Limb (tissue), 2 donors: ENCODE results near the gene TTBK1.

Source experiments
- DNase-seq, 2 donors: peaks; one replicate each; pipeline ENCODE4 v3.0.0-alpha.2; 2016; ENCODE audit errors: extremely low spot score in 2 of 2

TTBK1 gene

DNA sequence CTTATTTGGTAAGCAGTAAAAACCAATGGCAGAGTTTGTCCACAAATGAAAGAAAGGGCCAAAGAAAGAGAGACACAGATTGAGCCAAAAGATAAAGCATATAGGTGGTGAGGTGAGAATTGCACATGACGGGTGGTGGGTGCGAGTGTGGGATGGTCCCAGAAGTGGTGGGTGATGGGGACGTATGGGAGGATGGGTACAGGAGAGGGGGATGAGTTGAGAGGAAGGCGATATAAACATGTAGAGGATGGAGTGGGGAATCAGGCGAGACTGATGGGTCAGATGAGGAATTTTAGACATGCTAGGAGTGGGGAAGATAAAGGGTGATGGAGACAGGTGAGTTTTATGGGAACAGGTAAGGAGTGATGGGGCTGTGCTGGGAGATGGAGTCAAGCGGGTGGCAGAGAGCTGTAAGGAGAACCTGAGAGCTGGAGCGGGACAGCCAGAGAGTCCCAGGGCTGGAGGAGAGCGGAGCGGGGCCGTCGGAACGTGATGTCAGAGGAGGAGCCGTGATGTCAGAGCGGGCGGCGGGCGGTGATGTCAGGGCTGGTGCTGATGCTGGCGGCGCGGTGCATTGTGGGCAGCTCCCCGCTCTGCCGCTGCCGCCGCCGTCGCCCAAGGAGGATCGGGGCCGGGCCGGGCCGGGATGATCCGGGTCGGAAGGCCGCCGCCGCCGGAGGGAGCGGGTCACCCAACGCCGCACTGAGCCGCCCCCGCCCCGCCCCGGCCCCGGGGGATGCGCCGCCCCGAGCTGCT lies at the start of gene TTBK1:
Gene TTBK1, plus strand, starts transcription at position 574 of the 756 bp plus-strand sequence. CDS start 3,180 bp downstream, outside the sequence.
- DNase-seq: peak in 1 of 2 donors; percentile 68

- no peak for DNase-seq
Observed at GRCh38 chr6:43193929-43194328, 49.4 kb upstream of the TTBK1 start.

DNA sequence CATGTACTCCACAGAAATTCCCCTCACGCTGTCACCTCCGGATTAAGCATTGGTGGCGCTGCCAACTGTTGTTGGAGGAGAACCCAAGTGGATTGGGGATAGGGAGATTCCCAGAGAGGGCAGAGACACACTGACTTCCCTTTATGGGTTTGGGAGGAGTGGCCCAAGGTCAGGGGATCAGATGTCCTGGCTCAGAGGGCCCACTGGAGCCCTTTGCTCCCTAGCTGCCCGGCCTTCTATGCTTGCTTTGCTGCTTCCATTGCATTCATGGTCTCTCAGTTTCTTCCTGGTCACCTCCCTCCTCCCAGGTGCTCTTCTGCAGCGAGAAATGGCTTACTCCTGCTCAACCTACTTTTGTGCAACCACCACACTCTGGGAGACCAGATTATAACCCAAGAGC lies 46.9 kb upstream of the TTBK1 start:
- DNase-seq: no peak

DNA sequence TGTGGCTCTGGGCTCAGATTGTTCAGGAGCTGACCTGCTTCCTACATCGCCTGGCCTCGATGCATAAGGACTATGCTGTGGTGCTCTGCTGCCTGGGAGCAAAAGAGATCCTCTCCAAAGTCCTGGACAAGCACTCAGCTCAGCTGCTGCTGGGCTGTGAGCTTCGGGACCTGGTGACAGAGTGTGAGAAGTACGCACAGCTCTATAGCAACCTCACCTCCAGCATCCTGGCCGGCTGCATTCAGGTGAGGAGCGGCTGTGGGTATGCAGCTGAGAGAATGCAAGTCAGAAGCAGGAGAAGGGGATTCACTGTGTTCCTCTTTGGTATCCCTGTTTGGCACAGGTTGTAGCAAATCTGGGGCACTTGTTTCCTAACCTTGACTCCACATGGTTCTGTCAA lies 43.4 kb upstream of the TTBK1 start:
- no peak for DNase-seq

GRCh38 chr6:43200541-43200940 lies 42.7 kb upstream of the TTBK1 start:
- DNase-seq: no peak

- no peak for DNase-seq
Observed at GRCh38 chr6:43202451-43202850, 40.8 kb upstream of the TTBK1 start.

GRCh38 chr6:43203029-43203717 lies 40.1 kb upstream of the TTBK1 start:
- DNase-seq: no peak

DNA sequence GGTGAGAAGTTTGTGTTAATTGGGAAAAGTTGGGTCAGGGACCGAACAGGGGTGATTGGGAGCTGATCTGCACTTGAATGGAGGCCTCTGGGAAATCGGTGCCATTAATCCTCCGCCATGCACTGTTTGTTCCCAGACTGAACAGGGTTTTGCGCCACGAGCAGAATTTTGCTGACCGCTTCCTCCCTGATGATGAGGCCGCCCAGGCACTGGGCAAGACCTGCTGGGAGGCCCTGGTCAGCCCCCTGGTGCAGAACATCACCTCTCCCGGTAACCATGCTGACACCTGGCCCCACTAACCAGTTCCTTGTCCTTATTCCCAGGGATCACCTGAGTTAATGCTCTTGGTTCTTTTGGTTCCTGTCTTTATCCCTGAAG lies 39.6 kb upstream of the TTBK1 start:
- DNase-seq: no peak

DNA sequence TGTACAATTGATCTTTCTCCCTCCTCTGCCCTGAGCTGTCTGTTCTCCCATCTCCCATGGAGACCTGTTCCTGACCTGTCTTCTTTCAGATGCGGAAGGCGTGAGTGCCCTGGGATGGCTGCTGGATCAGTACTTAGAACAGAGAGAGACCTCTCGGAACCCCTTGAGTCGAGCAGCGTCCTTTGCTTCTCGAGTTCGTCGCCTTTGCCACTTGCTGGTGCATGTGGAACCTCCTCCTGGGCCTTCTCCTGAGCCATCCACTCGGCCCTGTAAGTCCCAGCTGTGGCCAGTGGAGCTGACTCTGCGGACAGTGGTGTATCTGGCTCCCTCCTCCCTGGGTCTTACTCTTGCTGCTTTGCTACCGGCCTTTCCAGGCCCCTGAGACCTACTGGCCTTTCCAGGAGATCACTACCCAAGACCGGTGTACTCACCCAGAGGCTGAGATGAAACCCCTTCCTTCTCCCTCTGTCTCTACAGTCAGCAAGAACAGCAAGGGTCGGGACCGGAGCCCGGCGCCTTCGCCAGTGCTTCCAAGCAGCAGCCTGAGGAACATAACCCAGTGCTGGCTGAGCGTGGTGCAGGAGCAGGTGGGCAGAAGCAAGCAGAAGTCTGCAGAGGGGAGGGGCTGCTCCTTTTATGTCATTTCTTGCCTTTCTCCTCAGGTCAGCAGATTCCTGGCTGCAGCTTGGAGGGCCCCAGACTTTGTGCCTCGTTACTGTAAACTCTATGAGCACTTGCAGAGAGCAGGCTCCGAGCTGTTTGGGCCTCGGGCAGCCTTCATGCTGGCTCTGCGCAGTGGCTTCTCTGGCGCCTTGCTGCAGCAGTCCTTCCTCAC lies 38.8 kb upstream of the TTBK1 start:
- no peak for DNase-seq

GRCh38 chr6:43205849-43206248 lies 37.4 kb upstream of the TTBK1 start:
- DNase-seq: no peak

- no peak for DNase-seq
Observed at GRCh38 chr6:43207286-43207685, 36.0 kb upstream of the TTBK1 start.

DNA sequence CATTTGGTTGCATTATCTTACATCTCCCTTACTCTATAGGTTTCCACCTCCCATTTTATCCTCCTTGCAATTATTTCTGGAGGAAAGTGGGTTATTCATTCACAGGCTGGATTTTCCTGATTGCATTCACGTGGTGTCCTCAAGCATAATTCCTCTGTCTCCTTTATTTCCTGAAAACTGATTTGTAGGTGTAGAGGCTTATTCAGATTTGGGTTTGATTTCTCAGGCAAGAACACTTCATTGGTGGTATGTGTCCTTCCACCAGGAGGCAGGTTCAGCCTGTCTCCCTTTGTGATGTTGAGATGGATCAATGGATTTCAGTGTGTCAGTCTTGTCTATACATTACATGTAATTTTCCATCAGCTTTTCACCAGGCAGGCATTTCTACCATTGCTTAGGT lies 31.3 kb upstream of the TTBK1 start:
- no peak for DNase-seq

DNA sequence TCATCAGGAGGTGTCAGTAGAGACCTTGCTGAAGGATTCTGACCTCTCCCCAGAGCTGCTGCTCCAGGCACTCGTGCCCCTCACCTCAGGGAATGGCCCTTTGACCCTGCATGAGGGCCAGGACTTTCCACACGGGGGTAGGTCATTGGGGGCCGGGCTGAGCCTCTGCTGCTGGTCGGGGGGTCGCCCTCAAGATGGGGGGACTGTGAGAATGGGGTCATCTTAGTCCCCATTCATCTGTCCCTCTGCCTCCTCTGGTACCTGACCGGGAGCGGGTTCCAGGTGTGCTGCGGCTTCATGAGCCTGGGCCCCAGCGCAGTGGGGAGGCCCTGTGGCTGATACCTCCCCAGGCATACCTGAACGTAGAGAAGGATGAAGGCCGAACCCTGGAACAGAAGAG lies 29.9 kb upstream of the TTBK1 start:
- no peak for DNase-seq

- DNase-seq: no peak
Observed at GRCh38 chr6:43215066-43215465, 28.2 kb upstream of the TTBK1 start.

DNA sequence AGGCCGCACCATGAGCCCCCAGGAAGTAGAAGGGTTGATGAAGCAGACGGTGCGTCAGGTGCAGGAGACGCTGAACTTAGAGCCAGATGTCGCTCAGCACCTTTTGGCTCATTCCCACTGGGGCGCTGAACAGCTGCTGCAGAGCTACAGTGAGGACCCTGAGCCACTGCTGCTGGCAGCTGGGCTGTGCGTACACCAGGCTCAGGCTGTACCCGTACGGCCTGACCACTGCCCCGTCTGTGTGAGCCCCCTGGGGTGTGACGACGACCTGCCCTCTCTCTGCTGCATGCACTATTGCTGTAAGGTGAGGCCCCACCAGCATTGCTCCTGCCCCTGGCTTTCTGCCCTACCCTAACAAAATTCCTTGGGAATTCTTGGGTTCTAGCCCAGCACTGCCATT lies 27.1 kb upstream of the TTBK1 start:
- DNase-seq: no peak

DNA sequence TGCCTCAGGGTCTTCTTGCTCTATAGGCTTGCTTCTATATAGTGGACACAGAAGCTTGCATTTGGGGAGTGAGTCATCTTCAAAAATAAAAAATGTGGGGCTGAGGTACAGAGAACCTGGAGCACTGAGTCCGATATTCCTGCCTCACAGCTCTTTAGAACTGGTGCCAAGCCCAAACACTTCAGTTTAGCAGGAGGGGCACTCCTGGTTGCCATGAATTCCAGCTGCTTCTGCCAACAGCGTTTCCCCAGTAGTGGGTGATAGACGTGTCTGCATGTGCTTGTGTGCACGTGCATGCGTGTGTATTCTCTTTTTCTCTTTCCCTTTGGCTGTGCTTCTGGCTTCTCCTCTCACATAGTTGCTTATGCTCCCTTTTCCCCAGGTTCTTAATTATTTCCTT lies 25.9 kb upstream of the TTBK1 start:
- no peak for DNase-seq

GRCh38 chr6:43219119-43219518 lies 24.2 kb upstream of the TTBK1 start:
- no peak for DNase-seq

DNA sequence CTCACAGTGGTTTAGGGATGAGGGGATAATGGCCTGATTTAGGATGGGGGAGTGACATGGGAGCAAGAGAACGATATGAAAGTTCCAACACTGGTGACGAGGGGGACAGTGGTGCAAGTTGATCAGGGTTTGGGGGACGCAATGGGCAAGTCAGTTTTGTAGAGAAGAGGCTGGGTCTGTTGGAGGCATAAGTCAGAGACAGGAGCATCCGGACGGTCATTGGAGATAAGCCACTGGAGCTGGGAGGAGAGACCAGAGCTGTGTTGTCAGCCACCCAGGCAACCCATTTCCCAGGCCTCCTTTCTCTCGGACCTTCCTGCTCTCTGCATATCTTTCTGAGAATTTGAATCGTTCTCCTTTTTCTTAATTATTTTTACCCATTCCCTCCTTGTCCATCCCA lies 23.5 kb upstream of the TTBK1 start:
- no peak for DNase-seq

DNA sequence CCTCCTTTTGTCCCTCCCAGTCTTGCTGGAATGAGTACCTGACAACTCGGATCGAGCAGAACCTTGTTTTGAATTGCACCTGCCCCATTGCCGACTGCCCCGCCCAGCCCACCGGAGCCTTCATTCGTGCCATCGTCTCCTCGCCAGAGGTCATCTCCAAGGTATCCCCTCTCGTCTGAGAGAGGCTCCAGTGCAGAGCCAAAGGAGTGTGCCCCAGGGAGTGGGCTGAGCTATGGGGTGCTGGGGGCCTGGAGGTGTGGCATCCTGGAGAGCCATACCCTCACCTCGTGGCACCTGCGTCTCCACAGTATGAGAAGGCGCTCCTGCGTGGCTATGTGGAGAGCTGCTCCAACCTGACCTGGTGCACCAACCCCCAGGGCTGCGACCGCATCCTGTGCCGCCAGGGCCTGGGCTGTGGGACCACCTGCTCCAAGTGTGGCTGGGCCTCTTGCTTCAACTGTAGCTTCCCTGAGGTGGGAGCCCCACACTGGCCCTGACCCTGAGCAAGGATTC lies 22.8 kb upstream of the TTBK1 start:
- DNase-seq: no peak

DNA sequence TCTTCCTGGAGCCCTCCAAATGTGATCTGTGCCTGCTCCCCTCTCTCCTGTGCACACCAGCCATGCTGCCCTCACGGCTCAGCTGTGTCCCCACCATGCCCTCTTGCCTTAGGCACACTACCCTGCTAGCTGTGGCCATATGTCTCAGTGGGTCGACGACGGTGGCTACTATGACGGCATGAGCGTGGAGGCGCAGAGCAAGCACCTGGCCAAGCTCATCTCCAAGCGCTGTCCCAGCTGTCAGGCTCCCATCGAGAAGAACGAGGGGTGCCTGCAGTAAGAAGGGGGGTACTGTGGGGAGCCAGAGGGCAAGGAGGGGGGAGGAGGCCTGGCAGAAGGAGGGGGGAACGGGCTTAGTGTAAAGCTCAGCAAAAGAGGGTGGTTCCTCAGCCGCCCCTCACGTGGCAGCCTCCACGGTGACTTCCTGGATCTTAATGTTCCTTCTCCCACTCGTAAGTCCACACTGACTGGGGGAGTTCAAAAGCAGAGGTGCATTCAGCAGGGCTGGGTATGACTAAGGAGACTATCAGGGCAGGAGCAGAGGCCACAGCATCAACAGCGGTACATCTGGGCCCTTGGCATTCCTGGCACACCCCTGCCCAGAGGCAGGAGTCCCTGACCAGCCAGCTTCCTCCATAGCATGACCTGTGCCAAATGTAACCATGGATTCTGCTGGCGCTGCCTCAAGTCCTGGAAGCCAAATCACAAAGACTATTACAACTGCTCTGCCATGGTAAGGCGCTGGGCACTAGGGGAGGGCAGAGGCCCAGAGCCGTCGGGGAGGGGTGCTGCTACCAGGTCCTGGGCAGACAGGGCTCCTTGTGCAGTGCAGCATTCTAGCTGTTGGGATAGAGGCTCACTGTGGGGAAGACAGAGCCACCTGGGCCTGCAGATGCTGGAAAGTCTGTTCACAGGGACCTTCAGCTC lies 22.0 kb upstream of the TTBK1 start:
- DNase-seq: no peak
